A673 (cell line): ENCODE results near the gene KPNA6. TPM values are rescaled to one million over a fixed set of nuclear protein-coding genes. Genes with fewer than 3 reads are reported as not detected.
A peak's percentile ranks its signal among the peaks of the same experiment; 100 is the strongest.
"Not testable (repeated sequence)": the region's sequence is repeated elsewhere in the genome, so short reads cannot be mapped to it uniquely, and the experiment has no call there.

Experiments used
- BruUV-seq: library from RNA; stranded (reverse); fragments of 400-500 nt; replicated peaks from 2 replicates; lab custom pipeline; 2021; lab: Mats Ljungman, UMichigan
- CTCF ChIA-PET: fragments of 300-600 bp; sonication (Branson Sonifier 250); formaldehyde crosslinking; loops from one replicate; lab custom pipeline; 2022; ENCODE audit warnings: antibody characterized with exemption; lab: Charles Lee
- POLR2A ChIA-PET: fragments of 300-600 bp; sonication (Branson Sonifier 250); formaldehyde crosslinking; loops from one replicate; lab custom pipeline; 2022; ENCODE audit warnings: antibody characterized with exemption; ENCODE audit not compliant: low non-redundant PET; lab: Charles Lee
- DNase-seq: peaks from one replicate; pipeline ENCODE4 v3.0.0-alpha.2; 2015; ENCODE audit warnings: low spot score
- H3K27ac ChIP-seq: fragments of 200-600 bp; sonication (generic); 2 replicates; pipeline ENCODE4 v1.5.1; 2016; ENCODE audit warnings: mixed run types, low read depth, mild to moderate bottlenecking, mixed read lengths, antibody characterized with exemption, low read length; ENCODE audit not compliant: poor library complexity, severe bottlenecking
- H3K27me3 ChIP-seq: fragments of 200-600 bp; sonication (generic); replicated peaks from 2 replicates; pipeline ENCODE4 v1.6.1; 2017; ENCODE audit warnings: mixed run types, low read depth, mild to moderate bottlenecking, mixed read lengths, antibody characterized with exemption, low read length; ENCODE audit not compliant: insufficient read depth, poor library complexity
- H3K36me3 ChIP-seq: fragments of 200-600 bp; sonication (generic); 2 replicates; pipeline ENCODE4 v1.6.1; 2016; ENCODE audit warnings: mixed run types, mild to moderate bottlenecking, mixed read lengths, antibody characterized with exemption, low read length; ENCODE audit not compliant: insufficient read depth, poor library complexity, severe bottlenecking
- H3K4me1 ChIP-seq: fragments of 200-600 bp; sonication (generic); 2 replicates; pipeline ENCODE4 v1.6.1; 2017; ENCODE audit warnings: mixed run types, mild to moderate bottlenecking, mixed read lengths, antibody characterized with exemption, low read length; ENCODE audit not compliant: insufficient read depth, poor library complexity, severe bottlenecking
- H3K4me3 ChIP-seq: fragments of 200-600 bp; sonication (generic); 2 replicates; pipeline ENCODE4 v1.5.1; 2016; ENCODE audit warnings: low read depth, mixed run types, mild to moderate bottlenecking, mixed read lengths, low read length; ENCODE audit not compliant: poor library complexity, severe bottlenecking
- H3K9me3 ChIP-seq: fragments of 200-600 bp; sonication (generic); 2 replicates; pipeline ENCODE4 v1.6.1; 2016; ENCODE audit warnings: mixed run types, low read depth, mild to moderate bottlenecking, mixed read lengths, antibody characterized with exemption, low read length; ENCODE audit not compliant: poor library complexity, severe bottlenecking
- EZH2 ChIP-seq: fragments of 200-600 bp; sonication (generic); IDR thresholded peaks from 2 replicates; pipeline ENCODE4 v1.6.1; 2017; ENCODE audit warnings: borderline replicate concordance, low read depth, mild to moderate bottlenecking, mixed read lengths, antibody characterized with exemption, low read length; ENCODE audit not compliant: poor library complexity, severe bottlenecking
- intact Hi-C: fragments of 100-400 bp; cut with micrococcal nuclease; formaldehyde crosslinking; loops from one replicate; pipeline ENCODE4 v1.10.0; 2022; ENCODE audit not compliant: unreplicated experiment
- total RNA-seq: library from RNA; stranded (reverse); gene quantifications from 2 replicates; pipeline ENCODE4 v1.2.3, GENCODE V29; 2021
- TF ChIP-seq, protein P1 (sequence below): fragments of 300-800, 200-600 bp; sonication (generic); conservative IDR thresholded peaks from 2 replicates; pipeline ENCODE4 v1.5.1; 2017; ENCODE audit warnings: low read depth, mild to moderate bottlenecking, antibody characterized with exemption, low read length, moderate library complexity, mixed read lengths

KPNA6 gene
- total RNA-seq, 1 experiment from 2014 or later, result 96.8 TPM

DNA sequence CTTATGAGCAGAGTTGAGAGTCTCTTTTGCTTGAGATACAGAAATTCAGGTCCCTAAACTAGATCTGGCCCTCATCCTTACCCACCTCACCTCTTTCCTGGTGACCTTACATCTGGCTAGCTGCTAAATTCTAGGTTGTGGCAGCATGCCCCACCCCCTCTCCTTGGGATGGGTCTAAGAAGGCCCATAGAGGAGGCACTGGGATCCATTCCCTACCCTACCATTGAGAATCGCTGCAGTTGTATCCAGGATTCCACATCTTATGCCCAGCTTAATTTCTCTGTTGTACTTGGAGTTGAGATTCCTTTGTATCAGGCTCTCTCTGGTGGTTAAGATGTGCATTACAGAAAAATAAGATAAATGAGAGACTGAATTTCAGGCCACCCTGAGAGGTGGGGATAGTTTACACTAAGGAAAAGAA lies 44.6 kb upstream of the KPNA6 start:
- peaks cover 34% of the 10 kb centered on the region for H3K36me3 ChIP-seq
- ChIA-PET CTCF (interaction anchor here (0.6 to 2.2 kb wide), 5 partner anchors 10 to 274 kb away, joined by 3 to 10 read pairs (median 8); partner anchors contain the start of gene TMEM39B), POLR2A (interaction anchor here (0.5 to 0.8 kb wide), 2 partner anchors 9 to 59 kb away, joined by 3 to 4 read pairs; partner anchors contain the start of gene TMEM39B)
- H3K27me3 ChIP-seq, result no peaks in the 10 kb centered on the region
- no peak overlapping the region for H3K4me3 ChIP-seq
- TF ChIP-seq EZH2, result no peak
- TF ChIP-seq, protein P1, sequence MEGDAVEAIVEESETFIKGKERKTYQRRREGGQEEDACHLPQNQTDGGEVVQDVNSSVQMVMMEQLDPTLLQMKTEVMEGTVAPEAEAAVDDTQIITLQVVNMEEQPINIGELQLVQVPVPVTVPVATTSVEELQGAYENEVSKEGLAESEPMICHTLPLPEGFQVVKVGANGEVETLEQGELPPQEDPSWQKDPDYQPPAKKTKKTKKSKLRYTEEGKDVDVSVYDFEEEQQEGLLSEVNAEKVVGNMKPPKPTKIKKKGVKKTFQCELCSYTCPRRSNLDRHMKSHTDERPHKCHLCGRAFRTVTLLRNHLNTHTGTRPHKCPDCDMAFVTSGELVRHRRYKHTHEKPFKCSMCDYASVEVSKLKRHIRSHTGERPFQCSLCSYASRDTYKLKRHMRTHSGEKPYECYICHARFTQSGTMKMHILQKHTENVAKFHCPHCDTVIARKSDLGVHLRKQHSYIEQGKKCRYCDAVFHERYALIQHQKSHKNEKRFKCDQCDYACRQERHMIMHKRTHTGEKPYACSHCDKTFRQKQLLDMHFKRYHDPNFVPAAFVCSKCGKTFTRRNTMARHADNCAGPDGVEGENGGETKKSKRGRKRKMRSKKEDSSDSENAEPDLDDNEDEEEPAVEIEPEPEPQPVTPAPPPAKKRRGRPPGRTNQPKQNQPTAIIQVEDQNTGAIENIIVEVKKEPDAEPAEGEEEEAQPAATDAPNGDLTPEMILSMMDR, result peak; percentile 72
- BruUV-seq, result no TSS peak
- peak overlapping the region; percentile 77 for H3K27ac ChIP-seq
- no peaks in the 10 kb centered on the region for H3K9me3 ChIP-seq
- H3K4me1 ChIP-seq, result peaks cover 39% of the 10 kb centered on the region
- DNase-seq, result peak; percentile 87
- intact Hi-C loops, result loop anchor here (10.0 kb wide), 1 partner anchor 98 kb away; no protein-coding TSS in a partner anchor

DNA sequence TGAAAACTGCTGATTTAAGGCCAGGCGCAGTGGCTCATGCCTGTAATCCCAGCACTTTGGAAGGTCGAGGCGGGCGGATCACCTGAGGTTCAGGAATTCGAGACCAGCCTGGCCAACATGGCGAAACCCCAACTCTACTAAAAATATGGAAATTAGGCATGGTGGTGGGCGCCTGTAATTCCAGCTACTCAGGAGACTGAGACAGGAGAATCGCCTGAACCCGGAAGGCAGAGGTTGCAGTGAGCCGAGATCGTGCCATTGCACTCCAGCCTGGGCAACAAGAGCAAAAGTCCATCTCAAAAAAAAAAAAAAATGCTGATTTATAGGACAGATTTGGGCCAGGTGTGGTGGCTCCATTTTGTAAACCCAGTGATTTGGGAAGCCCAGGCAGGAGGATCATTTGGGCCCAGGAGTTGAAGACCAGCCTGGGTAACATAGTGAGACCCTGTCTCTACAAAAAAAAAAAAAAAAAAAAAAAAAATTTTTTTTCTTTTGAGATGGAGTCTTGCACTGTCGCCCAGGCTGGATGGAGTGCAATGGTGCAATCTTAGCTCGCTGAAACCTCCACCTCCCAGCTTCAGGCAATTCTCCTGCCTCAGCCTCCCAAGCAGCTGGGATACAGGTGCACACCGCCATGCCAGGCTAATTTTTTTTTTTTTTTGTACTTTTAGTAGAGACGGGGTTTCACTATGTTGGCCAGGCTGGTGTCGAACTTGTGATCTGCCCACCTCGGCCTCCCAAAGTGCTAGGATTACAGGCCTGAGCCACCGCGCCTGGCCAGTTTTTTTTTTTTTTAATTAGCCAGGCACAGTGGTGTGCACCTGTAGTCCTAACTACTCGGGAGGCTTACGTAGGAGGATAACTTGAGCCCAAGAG lies 42.0 kb upstream of the KPNA6 start:
- intact Hi-C loops, result loop anchor here (10.0 kb wide), 1 partner anchor 101 kb away; no protein-coding TSS in a partner anchor

DNA sequence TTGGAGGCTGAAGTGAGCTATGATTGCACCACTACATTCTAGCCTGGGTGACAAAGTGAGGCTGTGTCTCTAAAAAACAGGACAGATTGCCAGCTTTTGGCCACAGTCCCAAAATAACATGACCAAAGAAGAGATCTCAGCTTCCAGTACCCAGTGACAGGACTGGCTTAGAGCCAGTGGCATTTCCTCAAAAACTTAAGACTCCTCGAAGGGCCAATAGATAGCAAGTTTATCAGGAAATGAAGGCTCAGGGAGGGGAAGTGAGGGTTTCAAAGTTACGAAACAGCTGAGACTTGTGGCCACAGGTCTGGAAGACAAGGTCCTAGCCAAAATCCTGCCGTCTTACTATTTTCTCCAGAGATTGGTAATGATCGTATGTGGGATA lies 41.4 kb upstream of the KPNA6 start:
- H3K4me1 ChIP-seq, result peaks cover 45% of the 10 kb centered on the region
- no peak for TF ChIP-seq EZH2
- TF ChIP-seq, protein P1, result no peak
- H3K36me3 ChIP-seq, result peaks cover 1% of the 10 kb centered on the region
- no peaks in the 10 kb centered on the region for H3K27me3 ChIP-seq
- H3K9me3 ChIP-seq, result no peaks in the 10 kb centered on the region
- peak overlapping the region; percentile 59 for H3K27ac ChIP-seq
- intact Hi-C loops, result loop anchor here (10.0 kb wide), 1 partner anchor 102 kb away; no protein-coding TSS in a partner anchor
- peak; percentile 99 for DNase-seq
- TSS peak; percentile 19 for BruUV-seq
- ChIA-PET CTCF (no interaction called here), POLR2A (interaction anchor here (0.5 to 0.7 kb wide), 2 partner anchors 10 to 63 kb away, joined by 3 to 5 read pairs; no protein-coding TSS in a partner anchor)
- no peak overlapping the region for H3K4me3 ChIP-seq

More for the DNA sequence above, 42.0 kb upstream of the KPNA6 start:
- DNase-seq, H3K4me3 ChIP-seq, H3K9me3 ChIP-seq, CTCF ChIA-PET, H3K27me3 ChIP-seq, BruUV-seq, H3K36me3 ChIP-seq: not testable (repeated sequence)
- Histone ChIP-seq H3K4me1 (peaks cover 49% of the 10 kb centered on the region), H3K27ac (peak overlapping the region; percentile 59)
- POLR2A ChIA-PET, result interaction anchor here (0.5 to 0.7 kb wide), 3 partner anchors 9 to 62 kb away, joined by 3 to 5 read pairs (median 4); no protein-coding TSS in a partner anchor
